ENCODE results near the gene RAP2A. TPM values are rescaled to one million over a fixed set of nuclear protein-coding genes. Genes with fewer than 3 reads are reported as not detected.

RAP2A gene
- total RNA-seq, 3 donors from 2014 or later (not counting 1 experiment from before 2014, with no cell fraction given), result 25.9 to 48.1 (median 30.9) TPM

GRCh38 chr13:97498419-97498818 is 64.5 kb downstream of the RAP2A start:
- 57% methylated on average over 1 of the region's 1 CpG for WGBS (ENCODE audit: insufficient coverage)
- no peak for ATAC-seq

GRCh38 chr13:97499181-97499580 is 65.2 kb downstream of the RAP2A start:
- WGBS (ENCODE audit: insufficient coverage), result 99% methylated on average over 4 of the region's 4 CpGs
- H3K9me3 Mint-ChIP-seq, result no peaks in the 10 kb centered on the region
- no peak for ATAC-seq
- H3K27ac Mint-ChIP-seq, result no peak overlapping the region
- Histone ChIP-seq H3K4me1 (ENCODE audit: control insufficient read depth, insufficient read depth, low read length) (no peaks in the 10 kb centered on the region), H3K27me3 (ENCODE audit: control insufficient read depth, insufficient read depth, low read length) (no peaks in the 10 kb centered on the region), H3K27ac (ENCODE audit: low read length) (no peak overlapping the region), H3K36me3 (ENCODE audit: control insufficient read depth, insufficient read depth, low read length) (no peaks in the 10 kb centered on the region), H3K9me3 (ENCODE audit: control insufficient read depth, insufficient read depth, low read length) (no peaks in the 10 kb centered on the region), H3K4me3 (ENCODE audit: low read length) (no peak overlapping the region)
- H3K4me1 Mint-ChIP-seq, result no peaks in the 10 kb centered on the region
- H3K36me3 Mint-ChIP-seq, result no peaks in the 10 kb centered on the region
- no peak overlapping the region for H3K4me3 Mint-ChIP-seq
- no peak for DNase-seq
- H3K27me3 Mint-ChIP-seq (ENCODE audit: low read depth in 2 of 2), result peaks cover 9 to 26% of the 10 kb centered on the region in 2 donors
- no peak for TF ChIP-seq CTCF (IDR thresholded peaks at IDR 0.05)
- intact Hi-C loops (cut with micrococcal nuclease), result no loop called here

More at GRCh38 chr13:97498419-97498818, 64.5 kb downstream of the RAP2A start:
- H3K36me3 ChIP-seq (ENCODE audit: control insufficient read depth, insufficient read depth, low read length), result no peaks in the 10 kb centered on the region
- peaks cover 8 to 27% of the 10 kb centered on the region in 2 donors for H3K27me3 Mint-ChIP-seq (ENCODE audit: low read depth in 2 of 2)
- no peaks in the 10 kb centered on the region for H3K4me1 Mint-ChIP-seq
- H3K4me1 ChIP-seq (ENCODE audit: control insufficient read depth, insufficient read depth, low read length), result no peaks in the 10 kb centered on the region
- H3K27ac Mint-ChIP-seq, result no peak overlapping the region
- intact Hi-C loops (cut with micrococcal nuclease), result no loop called here
- H3K27me3 ChIP-seq (ENCODE audit: control insufficient read depth, insufficient read depth, low read length), result no peaks in the 10 kb centered on the region
- no peak for TF ChIP-seq CTCF (IDR thresholded peaks at IDR 0.05)
- H3K4me3 ChIP-seq (ENCODE audit: low read length), result no peak overlapping the region
- H3K9me3 ChIP-seq (ENCODE audit: control insufficient read depth, insufficient read depth, low read length), result no peaks in the 10 kb centered on the region
- no peaks in the 10 kb centered on the region for H3K9me3 Mint-ChIP-seq
- no peaks in the 10 kb centered on the region for H3K36me3 Mint-ChIP-seq
- DNase-seq, result no peak
- H3K27ac ChIP-seq (ENCODE audit: low read length), result no peak overlapping the region
- no peak overlapping the region for H3K4me3 Mint-ChIP-seq

GRCh38 chr13:97502181-97502580 is 68.2 kb downstream of the RAP2A start:
- TF ChIP-seq CTCF (IDR thresholded peaks at IDR 0.05), result no peak
- Mint-ChIP-seq H3K4me1 (no peaks in the 10 kb centered on the region), H3K4me3 (no peak overlapping the region), H3K27ac (no peak overlapping the region), H3K36me3 (no peaks in the 10 kb centered on the region), H3K9me3 (no peaks in the 10 kb centered on the region), H3K27me3 (ENCODE audit: low read depth in 2 of 2) (peaks cover 13 to 34% of the 10 kb centered on the region in 2 donors)
- Histone ChIP-seq H3K27me3 (ENCODE audit: control insufficient read depth, insufficient read depth, low read length) (no peaks in the 10 kb centered on the region), H3K4me1 (ENCODE audit: control insufficient read depth, insufficient read depth, low read length) (no peaks in the 10 kb centered on the region), H3K36me3 (ENCODE audit: control insufficient read depth, insufficient read depth, low read length) (no peaks in the 10 kb centered on the region), H3K4me3 (ENCODE audit: low read length) (no peak overlapping the region), H3K9me3 (ENCODE audit: control insufficient read depth, insufficient read depth, low read length) (no peaks in the 10 kb centered on the region), H3K27ac (ENCODE audit: low read length) (no peak overlapping the region)
- intact Hi-C loops (cut with micrococcal nuclease), result no loop called here
- DNase-seq, result no peak
- WGBS (ENCODE audit: insufficient coverage), result 96% methylated on average over 3 of the region's 4 CpGs
- no peak for ATAC-seq

GRCh38 chr13:97502706-97503105 is 68.7 kb downstream of the RAP2A start:
- no peaks in the 10 kb centered on the region for H3K4me1 ChIP-seq (ENCODE audit: control insufficient read depth, insufficient read depth, low read length)
- ATAC-seq (no peak), DNase-seq (no peak)
- H3K9me3 ChIP-seq (ENCODE audit: control insufficient read depth, insufficient read depth, low read length), result no peaks in the 10 kb centered on the region
- Mint-ChIP-seq H3K27me3 (ENCODE audit: low read depth in 2 of 2) (peaks cover 13 to 33% of the 10 kb centered on the region in 2 donors), H3K9me3 (no peaks in the 10 kb centered on the region), H3K27ac (no peak overlapping the region), H3K4me1 (no peaks in the 10 kb centered on the region), H3K36me3 (no peaks in the 10 kb centered on the region), H3K4me3 (no peak overlapping the region)
- 24% methylated on average over 1 of the region's 1 CpG for WGBS (ENCODE audit: insufficient coverage)
- TF ChIP-seq CTCF (IDR thresholded peaks at IDR 0.05), result no peak
- intact Hi-C loops (cut with micrococcal nuclease), result no loop called here
- H3K27me3 ChIP-seq (ENCODE audit: control insufficient read depth, insufficient read depth, low read length), result no peaks in the 10 kb centered on the region
- no peaks in the 10 kb centered on the region for H3K36me3 ChIP-seq (ENCODE audit: control insufficient read depth, insufficient read depth, low read length)
- H3K4me3 ChIP-seq (ENCODE audit: low read length), result no peak overlapping the region
- no peak overlapping the region for H3K27ac ChIP-seq (ENCODE audit: low read length)
